Testis (tissue), 2 donors: Measurements from ENCODE around the gene GRK5.

Experiments
- CTCF ChIP-seq, 3 experiments: fragments of 450-650 bp in 2 of 3; fragments of 200-600 bp in 1 of 3; sonication (generic) in 1 of 3; IDR thresholded peaks; one replicate each; pipeline ENCODE4 v1.5.1; 2016 to 2019; ENCODE audit warnings: antibody characterized with exemption in 3 of 3, mild to moderate bottlenecking in 2 of 3, moderate library complexity in 1 of 3
- POLR2A ChIP-seq: fragments of 450-650 bp; IDR thresholded peaks from one replicate; pipeline ENCODE4 v1.6.1; 2017; ENCODE audit warnings: antibody characterized with exemption, mild to moderate bottlenecking, moderate library complexity

DNA sequence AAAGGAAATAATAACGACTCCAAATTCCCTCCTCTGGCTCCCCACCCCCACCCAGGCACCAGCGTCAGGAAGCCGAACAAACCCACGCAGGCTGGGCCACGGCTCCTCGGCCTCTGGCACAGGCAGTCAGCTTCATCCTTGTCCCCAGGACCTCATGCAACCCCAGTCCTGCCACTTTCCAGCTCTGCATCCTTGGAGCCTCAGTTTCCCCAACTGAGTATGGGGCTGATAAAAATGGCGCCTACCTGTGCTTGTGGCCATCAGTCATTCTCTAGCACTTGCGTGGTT, 198.1 kb downstream of the GRK5 start:
- TF ChIP-seq CTCF (IDR thresholded peaks at IDR 0.05) (no peak), POLR2A (no peak)
